Heart right ventricle (tissue), 16 donors: ENCODE measurements around the gene PDZK1IP1. TPM values are rescaled to one million over a fixed set of nuclear protein-coding genes. Genes with fewer than 3 reads are reported as not detected.
A peak's percentile ranks its signal among the peaks of the same experiment; 100 is the strongest.
"Not testable (repeated sequence)": the region's sequence is repeated elsewhere in the genome, so short reads cannot be mapped to it uniquely, and the experiment has no call there.

Experiments used
- ATAC-seq, 8 donors: fragments of 200-7000 bp; cut with Tn5 transposase; one replicate each; pipeline ENCODE4 v1.9.1; 2020; ENCODE audit warnings: mild to moderate bottlenecking in 8 of 8, moderate library complexity in 8 of 8, moderate number of reproducible peaks in 1 of 8
- DNase-seq, 2 donors: peaks; one replicate each; pipeline ENCODE4 v3.0.0-alpha.2; 2020
- H3K27ac ChIP-seq, 10 donors: fragments of 200-600 bp; sonication (generic) in 2 of 10; one replicate each; pipeline versions ENCODE4 v1.5.0 to v1.8.0; 2020 to 2022; ENCODE audit warnings: mild to moderate bottlenecking in 3 of 10
- H3K27me3 ChIP-seq, 7 donors: fragments of 200-600 bp; one replicate each; pipeline ENCODE4 v1.8.0; 2021 to 2022; ENCODE audit warnings: mild to moderate bottlenecking in 2 of 7
- H3K36me3 ChIP-seq, 9 donors: fragments of 200-600 bp; sonication (generic) in 1 of 9; one replicate each; pipeline versions ENCODE4 v1.5.0 to v1.8.0; 2020 to 2022; ENCODE audit warnings: mild to moderate bottlenecking in 2 of 9
- H3K4me1 ChIP-seq, 9 donors: fragments of 200-600 bp; sonication (generic) in 1 of 9; one replicate each; pipeline versions ENCODE4 v1.5.0 to v1.8.0; 2020 to 2022; ENCODE audit warnings: mild to moderate bottlenecking in 4 of 9
- H3K4me3 ChIP-seq, 10 donors: fragments of 200-600 bp; sonication (generic) in 2 of 10; one replicate each; pipeline versions ENCODE4 v1.5.0 to v1.8.0; 2020 to 2022; ENCODE audit warnings: mild to moderate bottlenecking in 7 of 10, moderate library complexity in 2 of 10
- H3K9me3 ChIP-seq, 11 donors: fragments of 200-600 bp in 10 of 11; sonication (generic) in 2 of 11; one replicate each; pipeline versions ENCODE4 v1.5.0 to v1.8.0; 2013 to 2022; ENCODE audit warnings: mild to moderate bottlenecking in 2 of 11, control low read depth in 1 of 11, moderate library complexity in 1 of 11
- CTCF ChIP-seq, 9 donors: fragments of 200-600 bp; sonication (generic) in 2 of 9; IDR thresholded peaks; one replicate each; pipeline versions ENCODE4 v1.5.0 to v1.8.0; 2021 to 2022; ENCODE audit warnings: antibody characterized with exemption in 9 of 9, mild to moderate bottlenecking in 5 of 9, moderate library complexity in 1 of 9
- WGBS, 2 donors: extraction: QIAGEN DNeasy Blood & Tissue Kit; methylation state at CpG; one replicate each; pipeline ENCODE4 v1.1.7; 2013; ENCODE audit warnings: inconsistent platforms in 1 of 2; 5-methylcytosine and 5-hydroxymethylcytosine counted together
- intact Hi-C, 10 donors: fragments of 100-400 bp; cut with DNase I; formaldehyde crosslinking; loops; one replicate each; pipeline versions ENCODE4 v1.11.1 to v1.14.2; 2022
- polyA plus RNA-seq, 2 donors: library from polyadenylated mRNA; stranded (reverse); fragments of 200-250 nt; gene quantifications; one replicate each; pipeline ENCODE4 v1.2.3, GENCODE V29; 2013
- total RNA-seq, 10 donors: library from RNA; stranded (reverse); fragmentation: NEBNext Ultra II Directional in 3 of 10; extraction: Animal tissue kit (Norgen Biotek cat#: 25700) in 3 of 10; gene quantifications; one replicate each; pipeline versions ENCODE4 v1.2.1 to v1.2.4, GENCODE V29; 2021 to 2023
- donor health status: Arrhythmogenic right ventricular cardiomyopathy.
- donor health status: ischemic (EF 13 %, LVEDD 7.1; RV severe dilation, severe dysfunction).
- donor health status: healthy with polysubstance abuse.
- donor health status: DM: no; HTN: yes; CAD: no.
- donor health status: DM: no; HTN: no; CAD: no.
- donor health status: ischemic (EF 25% LVEDD 6.9; RV normal size, moderate dysfunction).
- donor health status: ischemic (EF 25% LVEDD 5.7; RV mildly dilated, moderate dysfunction).
- donor health status: healthy.
- donor health status: DM: yes; HTN: yes; CAD: no.
- donor health status: Ischemic cardiomyopathy.
- donor health status: ischemic (EF 35%, LVEDD 5.7; RV mildly dilated, moderate dysfunction).
- donor health status: nonischemic (EF 11% LVEDD 7.7; RV severe dilation, severe dysfunction).
- donor health status: DM: yes; HTN: yes; CAD: no.
- donor health status: PGD.
- donor health status: ischemic (EF 29% LVEDD 5.4; RV normal size, mild dysfunction).
- donor health status: nonischemic (EF 23%, LVEDD 6.1; RV moderate dilation, normal function).

The PDZK1IP1 gene
- total and polyA plus RNA-seq, 12 donors = 0.23 to 0.78 (median 0.48) TPM; not detected in 8

- H3K4me3 ChIP-seq = no peak overlapping the region
- H3K27me3 ChIP-seq = peaks cover 0 to 43% (median 0%) of the 10 kb centered on the region in 7 donors
- 60 to 63% methylated on average over 3 of the region's 3 CpGs for WGBS, 2 donors
- no peaks in the 10 kb centered on the region for H3K36me3 ChIP-seq
- intact Hi-C loops = loop anchor here in 2 of 10 donors (10.0 kb wide), 1 partner anchor 138 kb away; the partner anchor contains the start of gene CMPK1 (in 2 of the 2)
- ATAC-seq = peak in 2 of 8 donors; percentile 22 to 25
- H3K4me1 ChIP-seq = peaks cover 0 to 20% (median 8%) of the 10 kb centered on the region in 9 donors
- no peaks in the 10 kb centered on the region for H3K9me3 ChIP-seq
- H3K27ac ChIP-seq = no peak overlapping the region
- TF ChIP-seq CTCF (IDR thresholded peaks at IDR 0.05) = no peak
- no peak for DNase-seq
Measured at GRCh38 chr1:47196622-47197021, 6.8 kb upstream of the PDZK1IP1 start.

DNA sequence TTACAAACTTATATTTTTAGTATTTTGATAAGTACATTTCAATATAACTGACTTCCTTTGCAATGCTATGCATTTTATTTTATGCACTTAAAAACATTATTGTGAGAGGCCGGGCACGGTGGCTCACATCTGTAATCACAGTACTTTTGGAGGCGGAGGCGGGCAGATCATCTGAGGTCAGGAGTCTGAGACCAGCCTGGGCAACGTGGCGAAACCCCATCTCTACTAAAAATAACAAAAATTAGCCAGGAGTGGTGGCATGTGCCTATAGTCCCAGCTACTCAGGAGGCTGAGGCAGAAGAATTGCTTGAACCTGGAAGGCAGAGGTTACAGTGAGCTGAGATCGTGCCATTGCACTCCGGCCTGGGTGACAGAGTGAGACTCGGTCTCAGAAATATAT, 6.1 kb upstream of the PDZK1IP1 start:
- WGBS, 2 donors = 77 to 85% methylated on average over 9 of the region's 9 CpGs
- peaks cover 0 to 20% (median 8%) of the 10 kb centered on the region in 9 donors for H3K4me1 ChIP-seq
- H3K36me3 ChIP-seq, ATAC-seq, H3K4me3 ChIP-seq, H3K9me3 ChIP-seq, DNase-seq, H3K27ac ChIP-seq: not testable (repeated sequence)
- intact Hi-C loops = loop anchor here in 2 of 10 donors (10.0 kb wide), 1 partner anchor 139 kb away; the partner anchor contains the start of gene CMPK1 (in 2 of the 2)
- peaks cover 0 to 43% (median 0%) of the 10 kb centered on the region in 7 donors for H3K27me3 ChIP-seq

- Histone ChIP-seq H3K9me3 (no peaks in the 10 kb centered on the region), H3K4me1 (peaks cover 2 to 35% (median 21%) of the 10 kb centered on the region in 9 donors), H3K27ac (no peak overlapping the region), H3K4me3 (no peak overlapping the region), H3K36me3 (no peaks in the 10 kb centered on the region), H3K27me3 (peaks cover 0 to 38% (median 0%) of the 10 kb centered on the region in 7 donors)
- no peak for TF ChIP-seq CTCF (IDR thresholded peaks at IDR 0.05)
- no peak for DNase-seq
- ATAC-seq = no peak
- intact Hi-C loops = loop anchor here in 9 of 10 donors (5.0 to 10.0 kb wide), 7 partner anchors 68 to 533 kb away; partner anchors contain the start of gene CMPK1 (in 3 of the 9)
Measured at GRCh38 chr1:47194311-47194710, 4.5 kb upstream of the PDZK1IP1 start.

GRCh38 chr1:47193496-47193895, 3.7 kb upstream of the PDZK1IP1 start:
- ATAC-seq, DNase-seq, H3K4me3 ChIP-seq, H3K9me3 ChIP-seq, H3K27ac ChIP-seq, H3K36me3 ChIP-seq: not testable (repeated sequence)
- peaks cover 0 to 30% (median 0%) of the 10 kb centered on the region in 7 donors for H3K27me3 ChIP-seq
- intact Hi-C loops = loop anchor here (2.0 to 10.0 kb wide), 9 partner anchors 39 to 534 kb away; partner anchors contain the start of genes CMPK1 (in 3 of the 10) and TAL1 (in 1 of the 10)
- WGBS, 2 donors = 87 to 88% methylated on average over 10 of the region's 10 CpGs
- peaks cover 2 to 35% (median 21%) of the 10 kb centered on the region in 9 donors for H3K4me1 ChIP-seq

DNA sequence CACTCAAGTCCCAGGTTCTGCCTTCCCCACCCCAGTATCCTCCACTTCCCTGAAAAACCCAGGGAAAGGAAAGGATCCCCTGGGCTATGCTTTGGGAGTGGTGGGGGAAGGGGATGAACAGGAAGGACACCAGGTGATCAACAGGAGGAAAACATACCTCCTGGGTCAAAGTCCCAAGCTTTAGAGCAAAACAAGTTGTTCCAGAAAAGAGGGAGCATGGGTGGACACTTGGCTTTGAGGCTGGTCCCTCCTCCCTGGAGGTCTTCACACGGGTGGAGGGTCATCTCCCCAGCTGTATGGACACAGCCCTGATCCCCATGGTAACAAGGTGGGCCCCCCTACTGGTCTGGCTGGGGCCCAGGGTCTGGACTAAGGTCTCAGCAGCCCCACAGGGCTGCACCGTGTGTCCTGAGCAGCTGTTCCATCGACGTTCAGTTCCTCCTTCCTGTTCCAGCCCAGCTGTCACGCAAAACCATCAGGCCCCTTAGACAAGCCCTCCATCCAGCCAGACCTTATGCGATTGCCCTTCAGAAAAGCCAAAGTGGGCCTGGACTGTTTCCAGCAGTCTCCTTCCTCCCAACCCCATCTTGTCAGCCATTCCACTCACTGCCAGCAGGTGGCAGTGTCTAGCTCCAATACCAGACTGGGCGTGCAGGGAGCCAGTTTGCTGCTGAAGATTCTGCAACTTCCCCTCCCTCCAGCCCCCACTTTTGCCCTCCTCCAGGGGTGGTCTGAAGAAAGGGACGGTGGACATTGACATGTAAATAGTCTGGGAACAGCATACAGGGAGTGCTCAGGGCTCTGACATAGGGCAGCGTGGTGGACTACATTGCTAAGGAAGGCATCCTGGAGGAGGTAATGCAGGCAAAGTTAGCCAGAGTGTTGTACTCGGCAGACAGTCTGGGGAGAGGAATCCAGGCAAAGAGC, 2.9 kb upstream of the PDZK1IP1 start:
- peaks cover 0 to 24% (median 0%) of the 10 kb centered on the region in 7 donors for H3K27me3 ChIP-seq
- 9% methylated on average over 10 of the region's 10 CpGs for WGBS, 2 donors
- intact Hi-C loops = loop anchor here (2.0 to 10.0 kb wide), 9 partner anchors 40 to 535 kb away; partner anchors contain the start of genes CMPK1 (in 3 of the 10) and TAL1 (in 1 of the 10)
- peaks cover 2 to 35% (median 21%) of the 10 kb centered on the region in 9 donors for H3K4me1 ChIP-seq
- H3K4me3 ChIP-seq = no peak overlapping the region
- ATAC-seq (peak; percentile 53 to 82 (median 66)), DNase-seq (peak; percentile 77 to 79)
- no peak overlapping the region for H3K27ac ChIP-seq
- peak; percentile 92 to 97 (median 95) for TF ChIP-seq CTCF (IDR thresholded peaks at IDR 0.05)
- no peaks in the 10 kb centered on the region for H3K36me3 ChIP-seq
- no peaks in the 10 kb centered on the region for H3K9me3 ChIP-seq
